HG03135 (cell line): ENCODE measurements around the gene NFYC.

ENCODE experiments used
- ATAC-seq: cut with Tn5 transposase; IDR thresholded peaks from one replicate; pipeline ENCODE4 v1.9.1; 2021; ENCODE audit warnings: mild to moderate bottlenecking, moderate library complexity; ENCODE audit not compliant: unreplicated experiment

NFYC gene

DNA sequence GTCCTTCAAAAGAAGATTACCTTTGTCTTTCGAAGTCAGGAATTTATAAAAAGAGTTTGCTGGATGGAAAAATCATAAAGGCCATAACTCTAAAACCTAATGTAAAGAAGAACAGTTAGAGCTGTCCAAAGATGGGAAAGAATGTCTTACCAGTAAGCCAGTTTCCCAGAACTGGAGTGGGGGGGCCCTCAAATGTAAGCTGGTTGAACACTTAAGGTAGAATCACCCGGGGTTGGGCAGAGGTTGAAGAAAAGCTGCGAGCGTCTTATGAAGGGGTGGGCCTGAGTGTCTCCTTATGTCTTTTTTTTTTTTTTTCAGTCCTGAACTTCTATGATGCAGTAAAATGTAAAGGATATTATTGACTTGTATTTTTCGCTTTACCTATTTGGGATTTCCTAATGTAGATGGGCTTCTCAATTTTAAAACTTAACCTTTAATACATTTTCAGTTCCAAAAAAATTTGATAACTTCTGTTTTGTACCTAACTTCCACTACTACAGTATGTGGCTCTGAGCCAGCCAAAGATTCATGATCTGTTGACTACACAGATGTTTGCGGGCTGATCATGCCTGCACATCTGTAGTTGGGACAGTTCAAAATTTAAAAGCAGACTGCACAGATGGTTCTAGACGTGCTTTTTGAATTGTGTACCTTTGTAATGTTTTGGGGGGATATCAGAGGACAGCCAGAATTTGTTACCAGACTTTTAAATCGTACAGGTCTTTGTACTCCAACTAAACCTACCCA, 43.6 kb downstream of the NFYC start:
- ATAC-seq = no peak

GRCh38 chr1:40736085-40736531, 44.6 kb downstream of the NFYC start:
- no peak for ATAC-seq

DNA sequence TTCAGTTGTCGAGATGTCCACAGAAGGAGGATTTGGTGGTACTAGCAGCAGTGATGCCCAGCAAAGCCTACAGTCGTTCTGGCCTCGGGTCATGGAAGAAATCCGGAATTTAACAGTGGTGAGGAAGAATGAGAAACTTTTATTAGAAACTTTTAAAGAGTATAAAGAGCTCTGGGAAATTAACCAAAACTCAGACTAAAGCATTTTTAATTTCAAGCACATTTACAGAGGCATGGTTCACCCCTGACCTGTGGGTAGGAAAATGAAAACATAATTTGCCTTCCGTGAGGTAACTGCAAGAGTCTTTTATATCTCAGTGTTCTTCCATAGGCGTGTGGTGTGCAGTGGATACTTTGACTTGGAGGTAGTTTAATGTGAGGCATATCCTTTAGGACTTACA, 47.3 kb downstream of the NFYC start:
- ATAC-seq = no peak

DNA sequence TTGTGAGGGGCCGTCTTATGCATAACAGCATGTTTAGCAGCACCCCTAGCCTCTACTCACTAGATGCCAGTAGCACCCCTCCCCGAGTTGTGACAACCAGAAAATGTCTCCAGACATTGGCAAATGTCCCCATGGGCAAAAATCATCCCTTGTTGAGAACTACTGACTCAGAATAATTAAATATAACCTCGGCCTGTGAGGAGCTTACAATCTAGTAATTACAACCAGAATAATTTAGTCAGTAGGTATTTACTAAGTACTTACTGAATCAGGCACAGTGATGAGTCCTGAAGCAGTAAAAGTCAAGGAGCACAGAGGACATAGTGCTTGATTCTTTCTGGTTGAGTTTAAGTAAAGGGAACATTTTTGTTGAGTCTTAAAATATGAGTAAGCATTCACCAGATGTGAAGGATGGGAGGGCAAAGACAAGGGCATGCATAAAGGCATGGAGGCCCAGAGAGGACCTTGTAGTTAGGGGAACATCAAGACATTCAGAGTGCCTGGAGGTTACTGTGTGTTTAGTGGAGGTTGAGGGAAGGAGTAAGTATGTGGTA, 48.0 kb downstream of the NFYC start:
- ATAC-seq = no peak

DNA sequence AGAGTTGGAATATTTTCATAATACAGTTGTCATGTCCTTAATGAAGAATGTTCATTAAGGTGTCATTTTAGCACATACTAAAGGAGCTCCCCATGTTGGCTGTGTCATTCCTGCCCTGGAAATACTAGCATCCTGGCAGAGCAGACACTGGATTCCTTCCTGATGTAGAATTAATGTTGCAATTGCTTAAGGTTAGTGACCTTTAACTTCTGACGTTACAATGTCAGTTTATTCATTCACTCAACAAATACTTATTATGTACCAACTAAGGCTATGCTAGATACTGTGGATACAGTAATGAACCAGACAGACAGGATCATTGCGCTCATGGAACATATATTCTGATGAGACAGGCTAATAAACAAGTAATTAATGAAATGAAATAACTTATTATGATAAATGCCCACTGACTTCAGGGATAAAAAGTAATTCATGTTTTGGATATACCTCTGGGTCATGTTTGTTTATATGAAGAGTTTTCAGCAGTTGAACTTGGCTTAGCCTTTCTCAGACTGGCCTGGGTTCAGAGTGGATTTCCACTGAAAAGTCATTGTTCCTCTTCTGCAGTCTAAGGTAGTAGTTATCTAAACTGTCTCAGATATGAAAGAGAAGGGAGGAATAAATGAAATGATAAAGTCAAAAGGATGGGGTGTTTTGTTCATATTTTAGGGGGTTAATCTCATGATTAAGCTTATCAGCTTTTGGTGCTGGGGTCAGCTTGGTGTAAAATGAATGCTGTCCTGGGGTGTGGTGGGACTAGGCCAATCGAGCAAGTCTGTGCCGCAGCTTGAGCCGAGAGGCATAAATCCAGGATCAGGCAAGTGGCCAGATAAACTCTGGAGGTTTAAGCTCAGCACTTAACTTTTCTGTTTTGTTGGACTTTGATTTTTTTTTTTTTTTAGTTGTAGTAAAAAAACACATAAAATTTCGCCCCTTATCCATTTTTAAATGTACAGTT, 48.8 kb downstream of the NFYC start:
- ATAC-seq = no peak

DNA sequence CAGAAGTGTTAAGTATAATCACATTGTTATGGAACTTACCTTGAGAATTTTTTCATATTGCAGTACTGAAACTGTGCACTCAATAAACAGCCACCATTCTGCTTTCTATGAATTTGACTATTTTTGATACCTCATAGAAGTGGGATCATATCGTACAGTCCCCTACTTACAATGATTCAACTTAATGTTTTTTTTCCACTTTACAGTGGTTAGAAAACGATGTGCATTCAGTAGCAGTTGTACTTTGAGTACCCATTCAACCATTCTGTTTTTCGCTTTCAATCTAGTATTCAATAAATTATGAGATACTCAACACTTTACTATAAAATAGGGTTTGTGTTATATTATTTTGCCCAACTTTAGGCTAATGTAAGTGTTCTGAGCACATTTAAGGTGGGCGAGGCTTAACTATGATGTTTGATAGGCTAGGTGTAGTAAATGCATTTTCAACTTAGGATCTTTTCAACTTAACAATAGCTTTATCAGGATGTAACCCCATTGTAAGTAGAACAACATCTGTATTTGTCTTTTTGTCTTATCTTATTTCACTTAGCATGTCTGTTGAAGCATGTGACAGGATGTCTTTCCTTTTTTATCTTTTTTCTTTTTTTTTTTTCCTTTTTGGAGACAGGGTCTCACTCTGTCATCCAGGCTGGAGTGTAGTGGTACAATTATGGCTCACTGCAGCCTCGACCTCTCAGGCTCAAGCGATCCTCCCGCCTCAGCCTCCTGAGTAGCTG, 49.7 kb downstream of the NFYC start:
- no peak for ATAC-seq

DNA sequence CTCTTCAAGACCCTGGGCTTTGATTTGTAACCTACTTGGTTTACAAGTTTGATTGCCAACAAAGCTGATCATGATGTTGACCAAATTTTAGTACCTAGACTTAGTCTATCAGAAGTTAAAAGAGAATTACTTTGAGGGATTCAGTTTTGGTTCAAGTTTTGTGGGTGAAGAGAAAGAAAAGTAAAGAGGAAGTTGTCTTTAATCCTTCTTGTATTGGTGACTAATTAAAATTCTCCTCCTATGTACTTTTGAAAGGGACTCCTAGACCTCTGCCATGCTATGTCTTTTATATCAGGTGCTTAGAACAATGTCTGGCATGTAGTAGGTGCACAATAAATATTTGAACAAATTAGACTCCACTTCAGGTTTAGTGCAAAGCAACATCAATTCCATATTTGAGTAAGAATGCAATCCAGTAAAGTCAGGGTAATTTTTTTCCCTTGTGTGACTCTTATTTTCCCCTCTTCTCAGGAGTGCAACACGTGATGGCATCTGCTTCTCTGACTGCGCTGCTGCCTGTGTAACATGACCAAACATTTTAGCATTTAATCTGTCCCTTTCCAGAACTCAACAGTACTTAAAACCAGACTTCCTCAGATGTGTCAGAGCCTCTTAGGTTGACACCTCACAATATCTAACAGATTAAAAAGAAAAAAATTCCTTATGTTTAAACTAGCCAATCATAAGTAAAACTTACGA, 51.0 kb downstream of the NFYC start:
- no peak for ATAC-seq

- ATAC-seq = no peak
Observed at GRCh38 chr1:40743452-40743851, 51.9 kb downstream of the NFYC start.

DNA sequence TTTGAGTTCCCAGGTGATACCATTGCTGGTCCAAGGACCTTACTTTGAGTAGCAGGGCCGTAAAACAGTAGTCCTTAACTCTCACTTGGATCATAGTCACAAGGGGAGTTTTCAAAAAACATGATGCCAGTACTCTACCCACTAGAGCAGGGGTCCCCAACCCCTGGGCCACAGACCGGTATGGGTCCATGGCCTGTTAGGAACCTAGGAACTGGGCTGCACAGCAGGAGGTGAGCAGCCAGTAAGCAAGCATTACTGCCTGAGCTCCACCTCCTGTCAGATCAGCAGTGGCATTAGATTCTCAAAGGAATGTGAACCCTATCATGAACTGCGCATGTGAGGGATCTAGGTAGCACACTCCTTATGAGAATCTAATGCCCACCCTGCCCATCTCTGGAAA, 52.4 kb downstream of the NFYC start:
- no peak for ATAC-seq

DNA sequence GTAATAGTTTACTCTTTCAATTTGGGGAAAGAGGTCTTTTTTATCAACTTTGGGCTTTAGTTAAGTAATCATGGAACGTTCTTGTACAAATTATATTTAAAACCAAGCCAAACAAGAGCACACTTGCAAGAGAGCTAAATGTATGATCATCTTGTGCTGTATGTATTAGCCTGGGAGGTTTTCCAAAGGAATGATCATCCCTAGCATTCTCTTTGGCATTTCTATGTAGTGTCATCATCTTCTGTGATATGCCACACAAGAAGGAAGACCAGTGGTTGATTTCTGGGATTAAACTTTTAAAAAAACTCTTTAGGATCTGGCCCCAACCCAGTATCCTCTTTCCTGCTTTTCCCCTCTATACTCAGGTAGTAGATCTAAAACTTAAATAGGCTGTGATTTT, 53.7 kb downstream of the NFYC start:
- ATAC-seq = no peak

GRCh38 chr1:40746344-40747090, 55.0 kb downstream of the NFYC start:
- no peak for ATAC-seq

DNA sequence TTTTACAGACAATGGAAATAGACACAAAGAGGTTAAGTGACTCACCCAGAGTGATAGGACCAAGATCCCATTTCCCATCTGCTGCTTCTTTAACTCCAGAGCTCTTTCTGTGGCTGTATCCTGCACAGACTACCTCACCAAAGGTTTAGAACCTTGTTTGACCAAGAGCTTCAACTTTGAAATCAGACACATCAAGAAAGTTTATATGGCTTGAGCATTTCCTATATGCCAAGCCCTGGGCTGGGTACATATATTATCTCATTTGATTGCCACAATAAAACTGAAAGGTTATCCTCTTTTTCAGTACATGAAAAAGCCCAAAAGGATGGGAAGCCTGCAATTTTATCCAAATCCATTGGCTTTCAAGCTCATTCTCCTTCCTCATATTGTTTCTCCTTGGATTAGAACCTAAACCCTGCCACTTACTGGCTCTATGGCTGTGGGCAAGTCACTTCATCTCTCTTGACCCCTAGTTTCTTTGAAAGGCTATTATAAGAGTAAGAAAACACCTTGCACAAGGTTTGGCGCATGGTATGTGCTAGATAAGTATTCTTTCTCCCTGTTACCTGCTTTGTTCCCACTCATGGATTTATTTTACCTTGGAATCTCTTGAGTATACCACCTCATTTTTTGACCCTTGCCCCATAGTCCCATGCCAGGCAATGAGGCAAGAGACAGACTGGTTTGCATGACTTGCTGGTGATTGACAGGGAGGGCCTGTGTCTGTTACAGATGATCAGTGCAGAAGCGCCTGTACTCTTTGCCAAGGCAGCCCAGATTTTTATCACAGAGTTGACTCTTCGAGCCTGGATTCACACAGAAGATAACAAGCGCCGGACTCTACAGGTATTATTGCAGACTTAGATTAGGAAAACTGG, 57.6 kb downstream of the NFYC start:
- no peak for ATAC-seq

GRCh38 chr1:40749817-40750216, 58.3 kb downstream of the NFYC start:
- ATAC-seq = no peak

GRCh38 chr1:40750451-40750908, 59.0 kb downstream of the NFYC start:
- no peak for ATAC-seq

DNA sequence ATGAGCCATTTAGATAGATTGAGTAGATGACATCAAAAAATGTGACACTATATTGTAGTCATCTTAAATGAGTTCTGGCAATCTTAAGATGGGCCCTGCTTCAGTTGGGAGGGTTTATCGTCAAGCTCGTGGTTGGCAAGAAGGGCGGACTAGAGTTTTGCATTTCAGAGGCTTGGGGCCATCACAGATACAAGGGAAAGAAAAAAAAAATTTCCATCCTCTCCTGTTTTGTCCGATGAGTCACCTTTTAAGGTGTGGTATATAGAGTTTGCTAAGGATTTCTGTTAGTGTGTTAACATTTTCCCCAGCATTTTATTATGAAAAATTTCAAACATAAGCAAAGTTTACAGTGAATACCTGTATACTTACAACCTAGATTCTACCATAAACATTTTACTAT, 60.3 kb downstream of the NFYC start:
- ATAC-seq = no peak

DNA sequence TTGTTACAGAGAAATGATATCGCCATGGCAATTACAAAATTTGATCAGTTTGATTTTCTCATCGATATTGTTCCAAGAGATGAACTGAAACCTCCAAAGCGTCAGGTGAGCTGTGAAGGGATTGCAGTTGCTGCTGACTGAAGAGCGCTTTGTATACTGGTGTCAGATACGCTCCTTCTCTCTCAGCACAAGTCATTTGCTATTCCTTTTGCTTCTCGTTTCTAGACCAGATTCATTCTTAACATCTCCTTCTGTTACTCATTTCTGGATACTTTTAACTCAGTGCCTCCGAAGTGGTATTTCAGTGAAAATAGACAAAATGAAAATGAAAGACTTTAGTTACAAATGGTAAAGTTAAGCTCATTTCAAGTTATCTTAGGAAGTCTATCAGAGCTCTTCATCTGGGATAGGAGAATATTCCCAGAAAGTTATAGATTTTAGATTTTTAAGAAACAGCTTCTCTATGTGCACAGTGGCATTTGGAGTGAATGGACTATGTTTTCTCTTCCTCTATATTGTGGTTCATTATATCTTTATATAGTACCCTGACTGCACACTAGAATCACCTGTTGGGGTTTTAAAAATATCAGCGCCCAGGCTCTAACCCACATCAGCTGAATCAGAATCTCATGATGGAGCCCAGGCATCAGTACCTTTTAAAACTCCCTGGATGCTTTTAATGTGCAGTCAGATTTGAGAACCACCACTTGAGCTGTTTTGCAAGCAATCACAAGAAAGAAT, 61.8 kb downstream of the NFYC start:
- ATAC-seq = no peak

GRCh38 chr1:40754201-40754600, 62.7 kb downstream of the NFYC start:
- no peak for ATAC-seq

GRCh38 chr1:40755067-40755466, 63.6 kb downstream of the NFYC start:
- no peak for ATAC-seq
